Common myeloid progenitor, CD34-positive (primary cell): ENCODE measurements around the gene DUS3L.
"Not testable (repeated sequence)": the region's sequence is repeated elsewhere in the genome, so short reads cannot be mapped to it uniquely, and the experiment has no call there.

ENCODE experiments used
- CTCF ChIA-PET: fragments of 350-600 bp; sonication (Branson Sonifier 250); formaldehyde crosslinking; loops from one replicate; lab custom pipeline; 2021; ENCODE audit warnings: antibody characterized with exemption; lab: Charles Lee
- POLR2A ChIA-PET: fragments of 350-600 bp; sonication (Branson Sonifier 250); formaldehyde crosslinking; loops from one replicate; lab custom pipeline; 2021; ENCODE audit warnings: antibody characterized with exemption; lab: Charles Lee
- DNase-seq, 3 donors: peaks; one replicate each; pipeline versions ENCODE4 v3.0.0 to v3.0.0-alpha.2; 2013
- H3K27ac ChIP-seq, 2 experiments: 1 replicate in 1 of 2; 2 replicates in 1 of 2; pipeline ENCODE4 v1.7.0; 2013; ENCODE audit warnings: inconsistent platforms in 2 of 2, low read length in 2 of 2, mild to moderate bottlenecking in 2 of 2, low read depth in 1 of 2, moderate library complexity in 1 of 2; ENCODE audit not compliant: severe bottlenecking in 2 of 2, insufficient read depth in 1 of 2, poor library complexity in 1 of 2
- H3K27me3 ChIP-seq, 5 experiments: replicated peaks in 2 of 5; 1 replicate in 3 of 5; 2 replicates in 2 of 5; pipeline versions ENCODE4 v1.6.1 to v1.7.0; 2013; ENCODE audit warnings: low read length in 4 of 5, mild to moderate bottlenecking in 2 of 5, moderate library complexity in 2 of 5, inconsistent platforms in 1 of 5; ENCODE audit not compliant: insufficient read depth in 5 of 5, control insufficient read depth in 4 of 5
- H3K36me3 ChIP-seq, 4 experiments: 1 replicate in 2 of 4; 2 replicates in 2 of 4; pipeline versions ENCODE4 v1.6.1 to v1.7.0; 2013; ENCODE audit warnings: low read length in 3 of 4, control low read depth in 1 of 4, mild to moderate bottlenecking in 1 of 4; ENCODE audit not compliant: control insufficient read depth in 4 of 4, insufficient read depth in 4 of 4
- H3K4me1 ChIP-seq, 4 experiments: 1 replicate in 3 of 4; 2 replicates in 1 of 4; pipeline versions ENCODE4 v1.6.1 to v1.7.1; 2013; ENCODE audit warnings: low read length in 3 of 4, mild to moderate bottlenecking in 3 of 4, control low read depth in 1 of 4, inconsistent platforms in 1 of 4, moderate library complexity in 1 of 4; ENCODE audit not compliant: control insufficient read depth in 4 of 4, insufficient read depth in 4 of 4; ENCODE audit errors: control extremely low read depth in 1 of 4
- H3K4me3 ChIP-seq, 7 experiments: 1 replicate in 4 of 7; 2 replicates in 3 of 7; pipeline versions ENCODE4 v1.5.1 to v1.7.0; 2013; ENCODE audit warnings: mild to moderate bottlenecking in 7 of 7, low read length in 6 of 7, moderate library complexity in 6 of 7, inconsistent platforms in 2 of 7, low read depth in 2 of 7, control low read depth in 1 of 7; ENCODE audit not compliant: insufficient read depth in 4 of 7, control insufficient read depth in 1 of 7; ENCODE audit errors: extremely low read depth in 1 of 7
- H3K9me3 ChIP-seq, 5 experiments: 1 replicate in 4 of 5; 2 replicates in 1 of 5; pipeline versions ENCODE4 v1.6.1 to v1.7.1; 2013; ENCODE audit warnings: low read length in 4 of 5, mild to moderate bottlenecking in 2 of 5, inconsistent platforms in 1 of 5, low read depth in 1 of 5, moderate library complexity in 1 of 5; ENCODE audit not compliant: control insufficient read depth in 4 of 5, insufficient read depth in 2 of 5; ENCODE audit errors: control extremely low read depth in 1 of 5
- WGBS: methylation state at CpG from one replicate; pipeline ENCODE4 v1.1.5; 2013; ENCODE audit not compliant: insufficient coverage; 5-methylcytosine and 5-hydroxymethylcytosine counted together

DUS3L gene

GRCh38 chr19:5744999-5745398 lies 46.0 kb downstream of the DUS3L start:
- H3K4me3 ChIP-seq, H3K27ac ChIP-seq, H3K36me3 ChIP-seq, H3K27me3 ChIP-seq, CTCF ChIA-PET, DNase-seq, H3K9me3 ChIP-seq, H3K4me1 ChIP-seq, POLR2A ChIA-PET: not testable (repeated sequence)
- WGBS: 96% methylated on average over 5 of the region's 10 CpGs

DNA sequence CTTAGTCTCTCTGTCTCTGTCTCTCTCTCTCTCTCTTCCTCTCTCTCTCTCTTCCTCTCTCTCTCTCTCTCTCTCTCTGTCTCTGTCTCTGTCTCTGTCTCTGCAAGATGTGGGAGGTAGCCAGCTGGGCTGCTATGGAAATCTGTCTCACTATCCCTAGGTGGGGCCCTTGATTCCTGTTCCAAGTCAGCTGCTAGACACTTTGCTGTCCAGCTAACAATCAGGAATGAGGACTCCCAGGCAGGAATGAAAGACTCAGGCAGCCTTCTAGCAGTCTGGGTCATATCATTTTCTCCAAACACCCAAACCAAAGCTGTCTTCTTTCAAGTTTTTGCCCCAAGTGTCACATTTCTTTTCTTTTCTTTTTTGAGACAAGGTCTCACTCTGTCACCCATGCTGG lies 47.3 kb downstream of the DUS3L start:
- Histone ChIP-seq H3K9me3 (no peaks in the 10 kb centered on the region), H3K27ac (no peak overlapping the region), H3K36me3 (no peaks in the 10 kb centered on the region), H3K4me1 (no peaks in the 10 kb centered on the region), H3K4me3 (no peak overlapping the region), H3K27me3 (no peaks in the 10 kb centered on the region)
- DNase-seq: no peak
- ChIA-PET POLR2A (no interaction called here), CTCF (no interaction called here)

DNA sequence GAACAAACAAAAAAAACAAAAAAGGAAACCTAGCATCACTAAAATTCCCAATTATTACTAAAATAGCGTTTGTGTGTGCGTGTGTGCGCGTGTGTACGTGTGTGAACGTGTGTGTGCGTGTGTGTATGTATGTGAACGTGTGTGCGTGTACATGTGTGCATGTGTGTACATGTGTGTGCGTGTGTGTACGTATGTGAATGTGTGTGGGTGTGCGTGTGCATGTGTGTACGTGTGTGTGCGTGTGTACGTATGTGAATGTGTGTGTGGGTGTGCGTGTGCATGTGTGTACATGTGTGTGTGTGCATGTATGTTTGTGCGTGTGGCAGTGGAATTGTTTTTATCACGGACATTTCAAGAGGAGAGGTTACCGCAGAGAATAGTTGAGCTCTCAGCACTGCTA lies 48.9 kb downstream of the DUS3L start:
- H3K4me3 ChIP-seq: no peak overlapping the region
- WGBS: 92% methylated on average over 9 of the region's 19 CpGs
- CTCF ChIA-PET: no interaction called here
- H3K9me3 ChIP-seq: no peaks in the 10 kb centered on the region
- no peak for DNase-seq
- H3K27me3 ChIP-seq: no peaks in the 10 kb centered on the region
- H3K27ac ChIP-seq: no peak overlapping the region
- POLR2A ChIA-PET: no interaction called here
- no peaks in the 10 kb centered on the region for H3K36me3 ChIP-seq
- H3K4me1 ChIP-seq: no peaks in the 10 kb centered on the region

- ChIA-PET CTCF (no interaction called here), POLR2A (no interaction called here)
- DNase-seq: no peak
- no peaks in the 10 kb centered on the region for H3K4me1 ChIP-seq
- H3K27me3 ChIP-seq: no peaks in the 10 kb centered on the region
- H3K9me3 ChIP-seq: no peaks in the 10 kb centered on the region
- no peaks in the 10 kb centered on the region for H3K36me3 ChIP-seq
- WGBS: 90% methylated on average over 5 of the region's 8 CpGs
- H3K4me3 ChIP-seq: no peak overlapping the region
- H3K27ac ChIP-seq: no peak overlapping the region
Measured at GRCh38 chr19:5738423-5738822, 52.5 kb downstream of the DUS3L start.
